LHCN-M2 (cell line): ENCODE data around the gene TPGS1. TPM values are rescaled to one million over a fixed set of nuclear protein-coding genes. Genes with fewer than 3 reads are reported as not detected.
A peak's percentile ranks its signal among the peaks of the same experiment; 100 is the strongest.

ENCODE experiments used
- DNase-seq: peaks from one replicate; pipeline ENCODE4 v3.0.0-alpha.2; 2012; ENCODE audit warnings: low read depth
- total RNA-seq: library from RNA; depleted of rRNA; stranded (reverse); fragments of >200 nt; gene quantifications from 2 replicates; pipeline ENCODE4 v1.2.3, GENCODE V29; 2014

The TPGS1 gene
- total RNA-seq, 1 experiment from 2014 or later, result 84.8 TPM

DNA sequence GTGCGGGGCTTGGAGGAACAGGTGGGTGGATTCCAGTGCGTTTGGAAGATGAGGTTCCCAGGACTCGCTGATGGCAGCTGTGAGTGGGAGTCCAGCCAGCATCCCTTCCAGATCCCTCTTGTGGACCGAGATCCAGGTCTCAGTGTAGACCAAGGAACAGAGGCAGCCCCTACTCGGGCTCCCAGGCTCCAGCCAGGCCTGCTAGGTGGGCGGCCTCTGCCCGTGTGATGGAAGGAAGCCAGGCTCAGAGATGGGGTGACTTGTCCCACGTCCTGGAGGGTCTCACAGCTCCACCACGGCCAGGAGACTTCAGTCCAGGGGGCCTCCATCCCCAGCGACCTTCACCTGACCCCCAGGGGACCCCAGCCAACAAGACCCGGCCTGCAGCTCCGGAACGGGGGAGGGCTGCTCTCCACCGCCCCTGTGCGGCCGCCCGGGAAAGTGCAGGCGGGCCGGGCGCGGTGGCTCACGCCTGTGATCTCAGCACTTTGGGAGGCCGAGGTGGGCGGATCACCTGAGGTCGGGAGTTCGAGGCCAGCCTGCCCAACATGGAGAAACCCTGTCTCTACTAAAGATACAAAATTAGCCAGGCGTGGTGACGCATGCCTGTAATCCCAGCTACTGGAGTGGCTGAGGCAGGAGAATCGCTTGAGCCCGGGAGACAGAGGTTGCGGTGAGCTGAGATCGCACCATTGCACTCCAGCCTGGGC lies 11.7 kb upstream of the TPGS1 start:
- peak; percentile 57 for DNase-seq

DNA sequence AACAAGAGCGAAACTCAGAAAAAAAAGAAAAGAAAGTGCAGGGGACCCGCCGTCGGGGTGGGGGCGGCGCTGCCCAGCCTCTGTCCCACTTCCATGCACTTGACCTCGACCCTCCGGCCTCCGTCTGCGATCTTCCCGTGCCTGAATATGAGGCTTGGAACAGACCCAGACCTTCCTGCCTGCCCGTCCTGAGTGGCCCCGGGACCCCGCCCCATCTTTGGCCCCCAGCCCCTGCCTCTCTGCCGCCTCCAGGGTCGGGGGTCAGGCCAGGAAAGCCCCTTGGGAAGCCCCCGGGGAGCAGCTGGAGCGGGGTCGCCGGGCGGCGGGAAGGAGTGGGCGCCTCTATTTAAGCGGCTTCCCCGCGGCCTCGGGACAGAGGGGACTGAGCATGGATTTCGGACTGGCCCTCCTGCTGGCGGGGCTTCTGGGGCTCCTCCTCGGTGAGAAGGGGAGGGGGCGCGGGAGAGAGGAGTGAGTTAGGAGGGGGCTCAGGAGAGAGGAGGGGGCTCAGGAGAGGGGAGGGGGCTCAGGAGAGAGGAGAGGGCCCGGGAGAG lies 11.1 kb upstream of the TPGS1 start, which contains the start of gene MADCAM1:
MADCAM1 (plus strand) TSS at position 375 of the 554 bp plus-strand sequence; CDS start at position 389, 14 bp downstream.
- DNase-seq, result no peak

DNA sequence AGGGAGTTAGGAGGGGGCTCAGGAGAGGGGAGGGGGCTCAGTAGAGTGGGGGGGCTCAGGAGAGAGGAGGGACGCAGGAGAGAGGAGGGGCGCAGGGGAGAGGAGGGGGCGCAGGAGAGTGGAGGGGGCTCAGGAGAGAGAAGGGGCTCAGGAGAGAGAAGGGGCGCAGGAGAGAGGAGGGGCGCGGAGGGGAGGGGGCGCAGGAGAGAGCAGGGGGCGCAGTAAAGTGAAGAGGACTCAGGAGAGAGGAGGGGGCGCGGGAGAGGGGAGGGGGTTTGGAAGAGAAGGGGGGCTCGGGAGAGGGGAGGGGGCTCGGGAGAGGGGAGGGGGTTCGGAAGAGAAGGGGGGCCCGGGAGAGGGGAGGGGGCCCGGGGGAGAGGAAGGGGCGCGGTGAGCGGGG lies 10.3 kb upstream of the TPGS1 start:
- DNase-seq, result no peak

DNA sequence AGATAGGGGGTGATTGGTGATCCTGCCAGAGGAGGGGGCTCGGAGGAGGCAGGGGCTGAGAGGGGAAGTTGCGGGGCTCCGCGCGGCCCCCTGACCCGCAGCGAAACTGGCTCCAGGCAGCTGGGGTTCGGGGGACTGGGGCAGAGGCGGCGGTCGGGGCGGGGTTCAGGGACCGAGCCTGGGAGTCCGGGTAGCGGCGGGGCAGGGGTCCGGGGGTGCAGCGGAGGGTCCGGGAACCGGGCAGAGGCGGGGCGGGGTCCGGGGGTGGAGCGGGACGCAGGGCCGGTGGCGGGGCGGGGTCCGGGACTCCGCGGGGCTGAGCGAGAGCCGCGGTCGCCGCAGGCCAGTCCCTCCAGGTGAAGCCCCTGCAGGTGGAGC lies 9.8 kb upstream of the TPGS1 start:
- DNase-seq, result no peak

DNA sequence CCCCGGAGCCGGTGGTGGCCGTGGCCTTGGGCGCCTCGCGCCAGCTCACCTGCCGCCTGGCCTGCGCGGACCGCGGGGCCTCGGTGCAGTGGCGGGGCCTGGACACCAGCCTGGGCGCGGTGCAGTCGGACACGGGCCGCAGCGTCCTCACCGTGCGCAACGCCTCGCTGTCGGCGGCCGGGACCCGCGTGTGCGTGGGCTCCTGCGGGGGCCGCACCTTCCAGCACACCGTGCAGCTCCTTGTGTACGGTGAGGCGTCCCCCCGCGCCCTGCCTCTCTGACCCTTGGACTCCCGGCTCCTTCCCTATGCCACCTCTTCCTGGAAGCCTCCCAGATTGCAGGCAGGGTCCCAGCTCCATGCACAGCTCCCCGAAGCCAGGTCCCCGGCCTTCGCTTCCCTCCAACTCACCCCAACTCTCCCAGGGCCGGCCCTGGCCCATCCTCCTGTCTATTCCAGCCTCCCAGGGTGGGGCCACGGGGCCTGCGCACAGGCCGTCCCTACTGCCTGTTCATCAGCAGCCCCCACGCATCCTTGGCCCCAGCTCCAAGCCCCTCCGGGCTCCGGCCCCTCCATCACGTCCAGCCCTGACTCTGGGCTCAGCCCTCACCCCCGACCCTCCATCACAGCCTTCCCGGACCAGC lies 9.3 kb upstream of the TPGS1 start:
- no peak for DNase-seq

DNA sequence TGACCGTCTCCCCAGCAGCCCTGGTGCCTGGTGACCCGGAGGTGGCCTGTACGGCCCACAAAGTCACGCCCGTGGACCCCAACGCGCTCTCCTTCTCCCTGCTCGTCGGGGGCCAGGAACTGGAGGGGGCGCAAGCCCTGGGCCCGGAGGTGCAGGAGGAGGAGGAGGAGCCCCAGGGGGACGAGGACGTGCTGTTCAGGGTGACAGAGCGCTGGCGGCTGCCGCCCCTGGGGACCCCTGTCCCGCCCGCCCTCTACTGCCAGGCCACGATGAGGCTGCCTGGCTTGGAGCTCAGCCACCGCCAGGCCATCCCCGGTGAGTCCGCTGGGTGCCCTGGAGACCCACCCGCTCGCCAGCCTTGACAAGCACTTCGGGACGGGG lies 8.8 kb upstream of the TPGS1 start:
- DNase-seq, result no peak

DNA sequence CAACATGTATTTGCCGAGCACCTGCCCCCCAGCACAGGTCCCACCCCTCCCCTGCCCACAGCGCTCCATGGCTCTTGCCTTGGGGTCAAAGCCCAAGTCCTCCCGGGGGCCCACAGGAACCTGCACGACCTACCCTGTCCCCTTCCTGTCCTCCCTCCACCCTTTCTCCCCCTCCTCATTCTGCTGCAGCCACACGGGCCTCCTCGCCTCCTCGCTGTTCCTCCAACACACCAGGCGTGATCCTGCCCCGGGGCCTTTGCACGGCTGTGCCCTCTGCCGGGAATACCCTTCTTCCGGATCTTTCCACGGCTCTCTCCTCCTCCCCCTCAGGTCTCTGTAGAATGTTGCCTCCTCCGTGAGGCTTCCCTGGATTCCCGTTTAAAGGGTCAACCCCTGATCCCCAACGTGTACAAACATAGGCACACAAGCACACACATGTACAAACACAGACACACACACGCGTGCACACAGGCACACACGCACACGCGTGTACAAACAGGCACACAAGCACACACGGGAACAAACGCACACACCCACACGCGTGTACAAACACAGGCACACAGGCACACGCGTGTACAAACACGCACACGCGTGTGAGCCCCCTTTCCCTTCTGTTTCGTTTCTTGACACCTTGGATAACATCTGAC lies 8.2 kb upstream of the TPGS1 start:
- DNase-seq, result no peak

DNA sequence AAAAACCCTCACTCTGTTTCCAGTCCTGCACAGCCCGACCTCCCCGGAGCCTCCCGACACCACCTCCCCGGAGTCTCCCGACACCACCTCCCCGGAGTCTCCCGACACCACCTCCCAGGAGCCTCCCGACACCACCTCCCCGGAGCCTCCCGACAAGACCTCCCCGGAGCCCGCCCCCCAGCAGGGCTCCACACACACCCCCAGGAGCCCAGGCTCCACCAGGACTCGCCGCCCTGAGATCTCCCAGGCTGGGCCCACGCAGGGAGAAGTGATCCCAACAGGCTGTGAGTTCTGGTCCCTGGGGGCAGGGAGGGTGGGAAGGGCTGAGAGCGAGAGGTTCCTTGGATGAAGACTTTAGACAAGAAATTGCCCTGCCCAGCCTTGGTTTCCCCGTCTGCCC lies 5.7 kb upstream of the TPGS1 start:
- DNase-seq, result no peak

DNA sequence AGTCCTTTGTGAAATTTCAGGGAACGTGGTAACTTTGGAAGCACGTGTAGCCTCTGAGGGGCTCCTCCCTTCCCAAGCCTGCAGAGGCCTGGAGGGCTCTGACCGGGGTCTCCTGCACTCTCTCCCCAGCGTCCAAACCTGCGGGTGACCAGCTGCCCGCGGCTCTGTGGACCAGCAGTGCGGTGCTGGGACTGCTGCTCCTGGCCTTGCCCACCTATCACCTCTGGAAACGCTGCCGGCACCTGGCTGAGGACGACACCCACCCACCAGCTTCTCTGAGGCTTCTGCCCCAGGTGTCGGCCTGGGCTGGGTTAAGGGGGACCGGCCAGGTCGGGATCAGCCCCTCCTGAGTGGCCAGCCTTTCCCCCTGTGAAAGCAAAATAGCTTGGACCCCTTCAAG lies 2.7 kb upstream of the TPGS1 start:
- no peak for DNase-seq

DNA sequence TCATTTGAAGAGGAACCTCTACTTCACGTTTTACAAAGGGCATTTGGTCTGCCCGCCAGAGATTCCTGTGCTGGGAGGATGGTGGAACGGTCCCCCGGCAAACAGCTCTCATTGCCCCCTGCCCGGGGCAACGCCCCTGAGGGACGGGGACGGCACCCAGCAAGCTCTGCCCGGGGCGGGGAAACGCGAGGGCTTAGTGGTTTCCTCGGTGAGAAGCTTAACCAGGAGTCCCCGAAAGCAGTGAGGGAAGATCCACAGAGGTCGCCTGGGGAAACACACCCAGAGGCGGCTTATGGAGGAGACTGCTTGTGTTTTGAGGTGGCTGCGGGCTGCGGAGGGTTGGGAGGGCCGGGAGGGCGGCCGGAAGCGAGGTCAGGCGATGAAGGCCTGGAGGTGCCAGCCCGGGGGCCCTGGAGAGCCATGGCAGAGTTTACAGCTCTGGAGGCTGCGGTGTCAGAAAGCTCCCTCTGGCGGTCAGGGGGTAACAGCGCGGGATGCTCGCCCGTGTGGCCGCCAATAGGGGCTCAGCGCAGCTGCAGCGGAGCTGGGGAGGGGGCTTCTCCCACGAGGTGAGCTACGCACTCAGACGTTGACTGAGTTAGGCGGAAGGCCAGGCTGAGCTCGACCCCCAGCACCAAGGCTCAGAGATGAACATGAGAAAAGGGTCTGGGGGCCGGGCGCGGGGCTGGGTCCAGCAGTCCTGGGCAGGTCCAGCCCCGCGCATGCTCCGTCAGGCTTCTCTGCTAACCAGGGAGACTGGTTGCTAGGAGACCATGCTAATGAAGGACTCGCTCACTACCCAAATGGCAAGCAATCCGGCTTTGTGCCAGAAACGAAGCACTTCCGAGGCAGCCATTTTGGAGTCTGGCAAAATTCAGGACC lies 652 bp upstream of the TPGS1 start:
- DNase-seq, result peak; percentile 84

DNA sequence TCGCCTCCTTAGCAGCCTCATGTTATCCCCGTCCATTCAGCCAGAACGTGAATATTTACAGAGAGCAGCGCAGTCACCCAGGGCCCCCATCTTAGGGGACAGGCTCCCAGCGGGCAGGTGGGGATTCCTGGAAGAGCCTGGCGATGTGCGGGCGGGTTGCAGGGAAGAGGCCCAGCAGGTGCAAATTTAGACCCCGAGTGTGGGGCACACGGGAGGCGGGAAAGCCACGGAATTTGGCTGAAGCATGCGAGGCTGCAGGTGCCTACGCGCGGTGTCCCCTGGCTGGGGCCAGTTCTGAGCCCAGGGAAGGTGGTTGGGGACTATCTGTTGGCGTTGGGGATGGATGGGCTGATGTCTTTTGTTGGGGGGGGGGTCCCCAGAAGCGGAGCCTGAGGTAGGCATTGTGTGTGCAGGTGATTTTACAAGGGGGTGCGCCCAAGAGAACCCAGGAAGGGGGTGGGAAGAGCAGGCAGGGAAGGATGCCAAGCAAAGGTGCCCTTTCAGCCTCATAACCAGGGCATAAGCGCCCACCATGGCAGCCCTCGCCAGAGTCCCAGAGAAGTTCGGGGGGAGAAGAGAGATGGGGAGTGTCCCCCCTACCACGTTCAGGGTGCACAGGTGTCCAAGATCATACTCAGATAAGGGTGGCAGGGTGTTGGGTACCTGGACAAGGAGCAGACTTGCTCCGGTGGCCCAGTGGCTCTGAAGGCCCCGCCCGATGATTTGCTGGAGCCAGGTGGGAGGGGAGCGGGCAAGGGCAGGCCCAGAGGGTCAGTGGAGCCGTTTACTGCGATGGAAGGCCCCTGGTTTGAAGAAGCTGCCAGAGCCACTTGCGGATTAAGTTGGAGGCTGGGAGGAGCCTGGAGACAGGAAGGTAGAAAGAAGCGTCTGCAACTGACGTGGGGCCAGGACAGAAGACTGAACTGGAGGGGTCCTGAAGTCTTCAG lies 1.2 kb downstream of the TPGS1 start:
- DNase-seq, result no peak

DNA sequence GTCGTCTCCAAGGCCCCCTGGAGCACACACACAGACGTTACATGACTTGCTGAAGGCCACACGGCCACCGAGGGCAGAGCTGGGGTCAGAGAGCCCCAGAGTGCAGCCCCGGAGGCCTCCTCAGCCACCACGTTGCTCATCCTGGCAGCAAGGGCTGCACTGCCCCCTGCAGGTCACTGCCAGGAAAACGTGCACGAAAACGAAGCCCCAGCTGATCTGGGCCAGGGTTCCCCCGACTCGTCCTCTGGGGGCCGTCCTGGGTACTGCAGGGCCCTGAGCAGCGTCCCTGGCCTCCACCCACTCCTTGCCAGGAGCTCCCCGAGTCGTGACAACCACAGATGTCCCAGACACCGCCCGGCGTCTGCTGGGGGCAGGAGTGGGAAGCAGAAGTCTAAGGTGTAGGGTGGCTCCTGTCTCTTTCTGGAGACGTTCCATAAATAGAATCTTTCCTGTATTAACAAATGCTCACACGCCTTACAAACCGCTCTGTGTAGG lies 3.4 kb downstream of the TPGS1 start:
- DNase-seq, result peak; percentile 74

DNA sequence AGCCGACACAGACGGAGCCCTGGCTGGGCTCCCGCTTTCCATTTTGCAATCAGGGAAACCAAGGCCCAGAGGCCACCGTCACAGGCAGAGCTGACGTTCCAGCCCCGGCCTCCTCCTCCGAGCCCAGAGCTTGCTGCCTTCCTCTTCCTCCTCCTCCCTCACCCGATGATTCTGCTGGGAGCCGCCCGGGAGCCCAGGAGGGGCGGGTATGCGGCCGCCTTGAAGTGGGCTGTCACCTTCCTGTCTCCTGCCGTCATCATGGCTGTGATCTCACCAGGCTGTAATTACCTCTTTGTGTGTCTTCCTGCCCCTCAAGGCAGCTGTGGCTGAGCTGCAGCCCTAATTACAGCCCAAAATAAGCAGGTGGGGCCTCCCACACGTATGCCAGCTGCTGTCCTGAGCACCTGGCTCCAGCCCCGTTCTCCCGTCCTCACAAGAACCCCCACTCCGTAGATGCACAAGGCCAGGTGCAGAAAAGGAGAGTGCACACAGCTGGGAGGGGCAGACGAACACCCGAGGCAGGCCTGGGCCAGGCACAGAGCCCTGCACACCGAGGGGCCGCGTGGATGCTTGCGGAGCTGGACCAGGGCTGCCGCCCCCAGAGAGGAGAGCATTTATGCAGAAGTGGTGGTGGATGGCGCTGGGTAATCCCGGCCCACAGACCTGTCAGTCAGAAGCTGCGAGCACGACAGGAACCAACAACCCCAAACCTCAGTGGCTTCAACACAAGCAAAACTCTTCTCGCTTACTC lies 4.0 kb downstream of the TPGS1 start:
- no peak for DNase-seq

DNA sequence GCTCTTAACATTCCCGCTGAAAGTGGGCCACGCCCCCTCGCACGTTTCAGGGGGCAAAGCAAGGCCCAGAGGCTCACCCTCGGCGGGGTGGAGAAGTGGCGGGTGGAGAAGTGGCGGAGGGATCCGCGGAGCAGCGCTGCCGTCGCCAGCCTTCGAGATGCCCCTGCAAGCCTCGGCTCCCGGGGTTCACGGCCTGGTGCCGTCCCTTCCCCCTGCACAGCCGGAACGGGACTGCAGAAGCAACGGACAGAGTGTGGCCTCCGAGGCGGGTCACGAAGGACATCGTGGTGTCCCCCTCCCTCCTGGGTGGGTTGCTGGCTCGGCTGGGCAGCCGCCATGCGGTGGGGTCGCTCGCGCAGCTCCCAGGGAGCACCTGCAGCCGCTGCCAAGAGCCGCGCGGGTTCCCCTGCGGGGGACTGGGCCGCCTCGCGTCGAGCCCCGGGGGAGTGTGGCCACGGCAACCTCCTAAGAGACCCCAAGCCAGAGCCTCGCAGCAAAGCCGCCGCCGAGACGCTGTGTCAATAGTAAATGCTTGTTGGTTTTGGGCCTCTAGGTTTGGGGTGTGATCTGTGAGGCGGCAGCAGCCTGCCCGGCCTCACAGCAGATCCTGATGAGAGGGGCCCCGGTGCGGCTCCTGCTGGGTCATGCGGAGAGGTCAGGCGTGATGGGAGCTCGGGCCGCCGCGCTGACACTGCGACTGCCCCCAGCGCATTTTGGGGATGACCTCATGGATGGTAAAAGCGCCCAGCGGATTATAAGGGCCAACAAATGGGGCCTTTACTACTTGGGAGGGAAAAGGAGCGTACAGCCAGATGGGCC lies 5.5 kb downstream of the TPGS1 start:
- DNase-seq, result no peak

DNA sequence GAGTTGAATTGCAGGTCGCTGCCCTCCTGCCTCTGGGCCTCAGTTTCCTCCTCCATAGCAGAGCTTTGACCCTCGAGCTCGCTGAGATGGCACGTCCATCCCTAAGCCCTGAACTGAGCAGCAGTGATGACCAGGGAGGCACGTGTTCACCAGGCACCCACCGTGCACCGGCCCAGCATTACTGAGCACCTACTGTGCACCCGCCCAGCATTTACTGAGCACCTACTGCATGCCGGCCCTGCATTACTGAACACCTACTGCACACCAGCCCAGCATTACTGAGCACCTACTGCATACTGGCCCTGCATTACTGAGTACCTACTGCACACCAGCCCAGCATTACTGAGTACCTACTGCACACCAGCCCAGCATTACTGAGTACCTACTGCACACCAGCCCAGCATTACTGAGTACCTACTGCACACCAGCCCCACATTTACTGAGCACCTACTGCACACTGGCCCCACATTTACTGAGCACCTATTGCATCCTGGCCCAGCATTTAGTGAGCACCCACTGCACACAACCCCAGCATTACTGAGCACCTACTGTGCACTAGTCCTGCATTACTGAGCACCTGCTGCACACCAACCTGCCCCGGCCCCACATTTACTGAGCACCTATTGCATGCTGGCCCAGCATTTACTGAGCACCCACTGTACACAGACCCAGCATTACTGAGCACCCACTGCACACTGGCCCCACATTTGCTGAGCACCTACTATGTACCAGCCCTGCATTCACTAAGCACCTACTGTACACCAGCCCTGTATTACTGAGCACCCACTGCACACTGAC lies 6.3 kb downstream of the TPGS1 start:
- no peak for DNase-seq

DNA sequence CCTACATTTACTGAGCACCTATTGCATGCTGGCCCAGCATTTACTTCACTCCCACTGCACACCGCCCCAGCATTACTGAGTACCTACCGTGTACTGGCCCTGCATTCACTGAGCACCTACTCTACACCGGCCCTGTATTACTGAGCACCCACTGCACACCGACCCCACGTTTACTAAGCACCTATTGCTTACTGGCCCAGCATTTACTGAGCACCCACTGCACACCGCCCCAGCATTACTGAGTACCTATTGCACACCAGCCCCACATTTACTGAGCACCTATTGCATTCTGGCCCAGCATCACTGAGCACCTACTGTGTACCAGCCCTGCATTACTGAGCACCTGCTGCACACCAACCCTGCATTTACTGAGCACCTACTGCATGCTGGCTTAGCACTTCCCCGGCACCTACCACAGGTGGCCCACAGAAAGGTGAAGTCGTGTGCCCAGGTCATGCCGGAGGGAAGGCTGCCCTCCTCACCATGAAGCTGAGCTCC lies 6.9 kb downstream of the TPGS1 start:
- no peak for DNase-seq

DNA sequence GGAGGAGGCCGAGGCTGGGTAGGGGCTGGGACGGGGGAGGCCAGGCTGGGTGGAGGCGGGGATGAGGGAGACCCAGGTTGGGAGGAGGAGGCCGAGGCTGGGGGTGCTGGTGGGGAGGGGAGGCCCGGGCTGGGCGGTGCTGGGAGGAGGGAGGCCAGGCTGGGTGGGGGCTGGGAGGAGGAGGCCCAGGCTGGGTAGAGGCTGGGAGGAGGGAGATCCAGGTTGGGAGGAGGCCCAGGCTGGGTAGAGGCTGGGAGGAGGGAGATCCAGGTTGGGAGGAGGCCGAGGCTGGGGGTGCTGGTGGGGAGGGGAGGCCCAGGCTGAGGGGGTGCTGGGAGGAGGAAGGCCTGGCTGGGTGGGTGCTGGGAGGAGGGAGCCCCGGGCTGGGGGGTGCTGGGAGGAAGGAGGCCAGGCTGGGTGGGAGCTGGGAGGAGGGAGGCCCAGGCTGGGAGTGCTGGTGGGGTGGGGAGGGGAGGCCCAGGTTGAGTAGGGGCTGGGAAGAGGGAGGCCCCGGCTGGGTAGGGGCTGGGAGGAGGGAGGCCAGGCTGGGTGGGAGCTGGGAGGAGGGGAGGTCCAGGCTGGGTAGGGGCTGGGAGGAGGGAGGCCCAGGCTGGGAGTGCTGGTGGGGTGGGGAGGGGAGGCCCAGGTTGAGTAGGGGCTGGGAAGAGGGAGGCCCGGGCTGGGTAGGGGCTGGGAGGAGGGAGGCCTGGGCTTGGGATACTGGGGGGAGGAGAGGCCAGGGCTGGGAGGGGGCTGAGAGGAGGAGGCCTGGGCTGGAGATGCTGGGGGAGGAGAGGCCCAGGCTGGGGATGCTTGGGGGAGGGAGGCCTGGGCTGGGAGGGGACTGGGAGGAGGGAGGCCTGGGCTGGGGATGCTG lies 10.7 kb downstream of the TPGS1 start:
- no peak for DNase-seq
